Omental fat pad (tissue), 4 donors: ENCODE measurements around the gene CCDC86. TPM values are rescaled to one million over a fixed set of nuclear protein-coding genes. Genes with fewer than 3 reads are reported as not detected.

Experiments used
- ATAC-seq: fragments of 150-250 bp; one replicate; pipeline ENCODE4 v1.9.1; 2016; ENCODE audit warnings: mild to moderate bottlenecking, moderate library complexity; ENCODE audit not compliant: low FRiP score
- DNase-seq: peaks from one replicate; pipeline ENCODE4 v3.0.0-alpha.2; 2019; ENCODE audit warnings: low spot score
- CTCF ChIP-seq, 3 donors: fragments of 450-650 bp; IDR thresholded peaks; one replicate each; pipeline ENCODE4 v1.5.1; 2016 to 2017; ENCODE audit warnings: antibody characterized with exemption in 3 of 3, mild to moderate bottlenecking in 3 of 3, moderate library complexity in 2 of 3
- total RNA-seq, 4 donors: library from RNA; depleted of rRNA; stranded (reverse); fragments of >200 nt; gene quantifications; one replicate each; pipeline ENCODE4 v1.1.0, GENCODE V29; 2016

Gene CCDC86
- total RNA-seq, 4 donors from 2014 or later = 17.5 to 68.6 (median 22.5) TPM

GRCh38 chr11:60840470-60841430 is 1.2 kb upstream of the CCDC86 start:
- TF ChIP-seq CTCF (IDR thresholded peaks at IDR 0.05) = no peak
- DNase-seq = no peak
- no peak for ATAC-seq

- no peak for ATAC-seq
Measured at GRCh38 chr11:60842668-60843600, 1.0 kb downstream of the CCDC86 start.

GRCh38 chr11:60844045-60844869 is 2.3 kb downstream of the CCDC86 start:
- no peak for TF ChIP-seq CTCF (IDR thresholded peaks at IDR 0.05)
- ATAC-seq (no peak), DNase-seq (no peak)

More at GRCh38 chr11:60842668-60843600, 1.0 kb downstream of the CCDC86 start:
- no peak for DNase-seq
- no peak for TF ChIP-seq CTCF (IDR thresholded peaks at IDR 0.05)

- no peak for DNase-seq
- no peak for TF ChIP-seq CTCF (IDR thresholded peaks at IDR 0.05)
Measured at GRCh38 chr11:60844870-60845221, 2.9 kb downstream of the CCDC86 start.

GRCh38 chr11:60845338-60845737 is 3.4 kb downstream of the CCDC86 start:
- no peak for TF ChIP-seq CTCF (IDR thresholded peaks at IDR 0.05)
- no peak for ATAC-seq
- no peak for DNase-seq

More at GRCh38 chr11:60844870-60845221, 2.9 kb downstream of the CCDC86 start:
- ATAC-seq = no peak

- TF ChIP-seq CTCF (IDR thresholded peaks at IDR 0.05) = no peak
- no peak for DNase-seq
- no peak for ATAC-seq
Measured at GRCh38 chr11:60847281-60847680, 5.4 kb downstream of the CCDC86 start.
